GM19351 (cell line): ENCODE results near the gene PLB1.

Experiments used
- ATAC-seq: cut with Tn5 transposase; IDR thresholded peaks from one replicate; pipeline ENCODE4 v1.9.1; 2021; ENCODE audit warnings: mild to moderate bottlenecking, moderate library complexity; ENCODE audit not compliant: unreplicated experiment

Gene PLB1

DNA sequence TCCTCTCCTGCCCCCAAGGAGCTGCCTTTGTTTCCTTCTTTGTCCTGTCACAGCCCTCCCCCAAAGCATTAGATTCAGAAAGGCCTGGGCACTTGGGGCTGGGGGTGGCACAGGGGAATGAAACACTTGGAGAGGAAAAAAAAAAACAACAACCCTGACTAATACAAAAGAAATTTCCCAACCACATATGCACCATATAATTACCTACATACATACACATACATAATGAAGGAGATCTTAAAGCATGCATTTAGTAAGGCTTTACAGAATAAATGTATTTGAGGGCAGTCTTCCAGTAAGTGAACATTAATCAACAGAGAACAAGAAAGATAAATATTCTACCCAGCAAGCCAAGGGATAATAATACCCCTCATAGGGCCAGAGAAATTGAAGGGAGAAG lies 185.7 kb downstream of the PLB1 start:
- ATAC-seq, result no peak

DNA sequence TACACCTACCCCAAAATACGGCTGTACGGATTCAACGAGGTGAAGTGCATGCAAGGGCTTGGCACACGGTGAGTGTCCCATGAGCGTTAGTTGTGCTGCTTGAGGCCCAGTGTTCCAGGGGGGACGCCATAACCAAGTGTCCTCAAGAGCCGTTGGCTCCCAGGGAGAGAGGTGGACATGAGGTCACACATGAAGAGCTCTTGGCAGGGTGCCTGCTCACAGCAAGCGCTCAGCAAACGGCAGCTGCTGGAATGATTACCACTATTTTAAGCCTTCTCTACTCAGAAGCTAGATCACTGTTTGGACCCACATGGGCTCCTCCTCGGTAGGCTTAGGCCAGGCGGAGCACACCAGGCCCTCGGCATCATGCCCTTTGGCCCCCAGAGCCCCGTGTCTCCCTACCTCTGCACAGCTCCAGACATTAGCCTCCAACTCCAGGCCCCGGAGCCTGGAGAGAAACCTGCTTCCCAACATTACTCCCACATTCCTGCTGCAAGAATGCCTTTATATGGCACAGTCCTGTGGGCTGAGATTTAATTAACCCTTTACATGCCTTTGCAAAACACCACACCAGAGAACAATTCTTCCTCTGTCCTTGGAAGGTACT lies 187.3 kb downstream of the PLB1 start:
- no peak for ATAC-seq

DNA sequence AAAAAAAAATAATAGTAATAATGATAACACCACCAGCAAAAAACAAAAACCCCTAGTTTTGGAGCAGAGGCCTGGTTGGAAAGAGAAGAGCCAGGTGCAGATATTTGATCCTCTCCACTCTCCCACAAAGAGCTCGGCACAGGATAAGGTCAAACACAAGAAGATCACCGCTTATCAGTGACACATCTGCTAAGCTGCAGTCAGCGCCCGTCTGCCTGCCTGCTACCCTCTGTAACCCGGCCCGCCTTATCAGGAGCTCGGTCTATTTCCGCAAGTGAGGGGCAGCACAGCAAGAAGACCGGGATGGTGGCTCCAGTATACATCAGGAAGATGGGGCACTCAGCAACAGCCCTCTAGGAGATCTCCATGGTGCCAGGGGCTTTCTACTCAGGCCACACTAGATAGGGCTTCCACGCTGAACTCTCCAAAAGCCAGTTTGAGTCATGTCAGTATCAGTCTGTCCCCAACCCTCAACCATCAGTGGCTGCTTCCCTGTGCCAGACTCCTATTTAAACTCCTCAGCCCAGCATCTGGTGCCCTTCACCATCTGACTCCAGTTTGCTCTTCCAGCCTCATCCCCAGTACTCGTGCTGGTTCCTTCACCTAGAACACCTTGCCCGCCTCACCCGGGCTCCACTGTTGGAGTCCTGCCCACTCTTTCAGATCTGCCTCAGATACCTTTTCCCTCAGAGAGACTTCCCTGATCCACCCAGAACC lies 188.4 kb downstream of the PLB1 start:
- ATAC-seq, result no peak

DNA sequence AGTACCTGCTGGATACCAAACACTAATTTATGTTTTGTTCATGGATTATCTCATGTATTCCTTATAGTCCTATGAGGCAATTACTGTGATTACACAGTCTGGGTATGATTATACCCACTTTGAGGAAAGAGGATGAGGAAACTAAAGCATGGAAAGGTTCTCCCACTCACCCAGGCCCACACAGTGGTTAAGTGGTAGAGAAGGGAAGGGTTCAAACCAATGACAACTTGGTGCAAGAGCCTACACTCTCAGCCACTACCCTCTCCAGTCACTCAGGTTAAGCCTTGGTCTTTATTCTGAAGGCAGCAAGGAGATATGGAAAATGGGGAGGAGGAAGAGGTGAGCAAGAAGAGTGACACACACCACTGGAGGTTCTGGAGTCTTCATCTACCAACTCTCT lies 191.3 kb downstream of the PLB1 start:
- no peak for ATAC-seq

DNA sequence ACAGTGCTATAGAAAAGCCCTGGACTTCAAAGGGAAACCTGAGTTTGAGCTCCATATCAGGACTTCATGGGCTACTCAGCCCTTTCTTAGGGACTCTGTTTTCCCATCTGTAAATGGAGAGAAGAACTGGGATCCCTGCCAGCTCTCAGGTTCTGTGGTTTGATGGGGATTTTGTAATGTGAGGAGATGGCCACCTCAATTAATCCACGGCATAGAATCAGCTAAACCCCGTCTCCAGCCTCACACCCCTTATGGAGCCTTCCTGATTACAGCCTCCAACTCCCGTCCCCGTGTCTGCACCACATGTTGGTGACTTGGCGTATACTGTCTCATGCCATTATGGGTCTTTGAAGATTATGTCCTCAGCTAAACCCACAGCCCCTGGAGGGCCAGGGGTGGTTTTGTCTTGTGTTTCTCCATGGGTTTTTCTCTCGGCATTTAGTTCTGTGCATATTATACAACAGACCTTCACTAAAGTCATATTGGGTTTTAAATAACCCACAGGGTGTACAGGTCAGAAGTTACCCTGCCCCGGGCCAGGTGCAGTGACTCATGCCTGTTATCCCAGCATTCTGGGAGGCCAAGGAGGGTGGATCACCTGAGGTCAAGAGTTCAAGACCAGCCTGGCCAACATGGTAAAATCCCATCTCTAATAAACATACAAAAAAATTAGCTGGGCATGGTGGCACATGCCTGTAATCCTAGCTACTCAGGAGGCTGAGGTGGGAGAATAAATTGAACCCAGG lies 192.0 kb downstream of the PLB1 start:
- no peak for ATAC-seq

DNA sequence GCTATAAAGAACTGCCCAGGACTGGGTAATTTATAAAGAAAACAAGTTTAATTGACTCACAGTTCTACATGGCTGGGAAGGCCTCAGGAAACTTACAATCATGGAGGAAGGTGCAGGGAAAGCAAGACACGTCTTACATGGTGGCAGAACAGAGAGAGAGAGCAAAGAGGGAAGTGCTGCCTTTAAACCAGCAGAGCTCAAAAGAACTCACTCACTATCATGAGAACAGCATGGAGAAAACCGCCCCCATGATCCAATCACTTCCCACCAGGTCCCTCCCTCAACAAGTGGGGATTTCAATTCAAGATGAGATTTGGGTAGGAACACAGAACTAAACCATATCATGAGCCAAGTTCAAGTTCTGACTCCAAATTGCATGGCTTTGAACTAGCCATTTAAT lies 193.0 kb downstream of the PLB1 start:
- no peak for ATAC-seq

DNA sequence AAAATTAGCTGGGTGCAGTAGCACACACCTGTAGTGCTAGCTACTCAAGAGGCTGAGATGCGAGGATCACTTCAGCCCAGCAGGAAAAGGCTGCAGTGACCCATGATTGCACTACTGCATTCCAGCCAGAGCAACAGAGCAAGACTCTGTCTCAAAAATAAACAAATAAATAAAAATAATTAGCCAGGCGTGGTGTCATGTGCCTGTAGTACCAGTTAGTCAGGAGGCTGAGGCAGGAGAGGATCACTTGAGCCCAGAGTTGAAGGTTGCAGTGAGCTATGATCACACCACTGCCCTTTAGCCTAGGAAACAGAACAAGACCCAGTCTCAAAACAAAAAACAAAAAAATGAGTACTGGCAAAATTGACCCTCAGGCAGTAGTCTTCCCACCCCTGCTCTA lies 193.9 kb downstream of the PLB1 start:
- ATAC-seq, result no peak

DNA sequence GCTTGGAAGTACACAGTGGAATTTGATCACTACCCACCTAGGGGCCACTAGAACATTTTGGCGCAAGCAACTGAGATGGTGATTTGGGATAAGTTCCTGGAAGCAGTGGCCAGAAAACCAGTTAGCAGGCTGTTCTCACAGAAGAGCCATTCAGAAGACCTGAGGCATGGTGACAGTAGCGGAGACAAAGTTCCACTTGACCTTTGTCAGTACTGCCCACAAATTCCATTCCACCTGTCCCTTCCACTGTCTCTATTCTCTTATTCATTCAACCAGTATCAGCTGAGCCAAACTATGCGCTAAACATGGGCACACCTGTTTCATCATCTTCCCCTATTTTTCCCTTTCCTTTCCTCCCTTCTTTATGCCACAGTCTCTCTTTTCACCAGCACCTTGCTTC lies 196.6 kb downstream of the PLB1 start:
- no peak for ATAC-seq

DNA sequence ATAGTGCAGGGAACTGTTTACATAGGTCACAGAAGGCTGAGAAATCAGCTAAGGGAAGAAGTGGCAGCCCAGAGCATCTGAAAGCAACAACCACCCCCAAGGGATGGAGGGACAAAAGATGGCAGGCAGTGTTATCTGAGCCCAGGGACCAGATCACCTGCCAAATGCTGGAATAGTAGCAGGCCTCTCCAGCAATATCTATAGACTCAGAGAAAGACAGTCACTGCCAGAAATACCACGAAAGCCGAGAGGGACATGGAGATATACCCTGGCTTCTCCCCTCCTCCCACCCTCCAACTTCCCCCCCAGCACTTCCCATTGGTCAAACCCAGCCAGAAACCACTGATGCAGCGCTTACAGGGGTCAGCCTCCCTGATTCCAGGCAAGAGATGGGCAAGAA lies 197.4 kb downstream of the PLB1 start:
- ATAC-seq, result no peak
